SK-N-SH treated with all-trans-retinoic acid at 6 μM for 48 hours (cell line): ENCODE results near the gene PCSK5.
"Not testable (repeated sequence)": the region's sequence is repeated elsewhere in the genome, so short reads cannot be mapped to it uniquely, and the experiment has no call there.

Source experiments
- ATAC-seq: fragments of 200-7000 bp; cut with Tn5 transposase; 3 replicates; pipeline ENCODE4 v1.9.1; 2020; ENCODE audit warnings: mild to moderate bottlenecking, moderate library complexity
- ARNTL ChIP-seq: fragments of 450-650 bp; formaldehyde crosslinking; IDR thresholded peaks from 2 replicates; pipeline ENCODE4 v1.5.0; 2020; ENCODE audit warnings: low read depth, mild to moderate bottlenecking, moderate library complexity, borderline replicate concordance
- BACH2 ChIP-seq: fragments of 250-450 bp; sonication (Bioruptor Pico); IDR thresholded peaks from 2 replicates; pipeline ENCODE4 v1.9.0; 2021; ENCODE audit warnings: mild to moderate bottlenecking, borderline replicate concordance
- CREB5 ChIP-seq: fragments of 250-450 bp; sonication (Bioruptor Pico); IDR thresholded peaks from 2 replicates; pipeline ENCODE4 v1.5.1; 2020; ENCODE audit warnings: low read depth, mild to moderate bottlenecking, moderate library complexity
- CSDC2 ChIP-seq: fragments of 250-450 bp; sonication (Bioruptor Pico); IDR thresholded peaks from 2 replicates; pipeline ENCODE4 v1.5.0; 2020; ENCODE audit warnings: mild to moderate bottlenecking, moderate library complexity
- ESRRG ChIP-seq: fragments of 250-450 bp; sonication (Bioruptor Pico); IDR thresholded peaks from 2 replicates; pipeline ENCODE4 v1.6.1; 2021; ENCODE audit warnings: mild to moderate bottlenecking
- GLIS3 ChIP-seq: fragments of 250-450 bp; sonication (Bioruptor Pico); IDR thresholded peaks from 2 replicates; pipeline ENCODE4 v1.5.0; 2020; ENCODE audit warnings: mild to moderate bottlenecking, moderate library complexity
- ISL1 ChIP-seq: fragments of 250-450 bp; sonication (Bioruptor Pico); IDR thresholded peaks from 2 replicates; pipeline ENCODE4 v2.1.2; 2022; ENCODE audit warnings: mild to moderate bottlenecking, moderate library complexity
- OSR1 ChIP-seq: fragments of 250-450 bp; sonication (Bioruptor Pico); IDR thresholded peaks from 2 replicates; pipeline ENCODE4 v1.8.0; 2022; ENCODE audit warnings: moderate library complexity, mild to moderate bottlenecking, inconsistent platforms
- POU6F1 ChIP-seq: fragments of 250-450 bp; sonication (Bioruptor Pico); IDR thresholded peaks from 2 replicates; pipeline ENCODE4 v1.8.0; 2021; ENCODE audit warnings: low read depth, mild to moderate bottlenecking, moderate library complexity, borderline replicate concordance
- PPARA ChIP-seq: fragments of 250-450 bp; sonication (Bioruptor Pico); IDR thresholded peaks from 2 replicates; pipeline ENCODE4 v1.5.0; 2020; ENCODE audit warnings: mild to moderate bottlenecking, borderline replicate concordance
- SNAI2 ChIP-seq: fragments of 250-450 bp; sonication (Bioruptor Pico); IDR thresholded peaks from 2 replicates; pipeline ENCODE4 v1.5.0; 2020; ENCODE audit warnings: mild to moderate bottlenecking, moderate library complexity
- TCF4 ChIP-seq: fragments of 250-450 bp; sonication (Bioruptor Pico); IDR thresholded peaks from 2 replicates; pipeline ENCODE4 v1.8.0; 2021; ENCODE audit warnings: mild to moderate bottlenecking, moderate library complexity, borderline replicate concordance
- TOX ChIP-seq: fragments of 250-450 bp; sonication (Bioruptor Pico); IDR thresholded peaks from 2 replicates; pipeline ENCODE4 v1.8.0; 2021; ENCODE audit warnings: mild to moderate bottlenecking, moderate library complexity, borderline replicate concordance
- ZC3H10 ChIP-seq: fragments of 250-450 bp; sonication (Bioruptor Pico); IDR thresholded peaks from 2 replicates; pipeline ENCODE4 v1.5.1; 2021; ENCODE audit warnings: mild to moderate bottlenecking, moderate library complexity
- ZFP3 ChIP-seq: fragments of 250-450 bp; sonication (Bioruptor Pico); IDR thresholded peaks from 2 replicates; pipeline ENCODE4 v1.5.0; 2020; ENCODE audit warnings: mild to moderate bottlenecking, moderate library complexity
- ZFP30 ChIP-seq: fragments of 450-650 bp; formaldehyde crosslinking; IDR thresholded peaks from 2 replicates; pipeline ENCODE4 v1.5.0; 2022; ENCODE audit warnings: mild to moderate bottlenecking, moderate library complexity
- ZNF565 ChIP-seq: fragments of 450-650 bp; formaldehyde crosslinking; conservative IDR thresholded peaks from 2 replicates; pipeline ENCODE4 v1.5.0; 2020; ENCODE audit warnings: low read depth, mild to moderate bottlenecking, moderate library complexity
- ZNF70 ChIP-seq: fragments of 450-650 bp; formaldehyde crosslinking; IDR thresholded peaks from 2 replicates; pipeline ENCODE4 v1.5.0; 2020; ENCODE audit warnings: mild to moderate bottlenecking, moderate library complexity
- ZNF8 ChIP-seq: fragments of 450-650 bp; formaldehyde crosslinking; IDR thresholded peaks from 2 replicates; pipeline ENCODE4 v1.5.0; 2020; ENCODE audit warnings: mild to moderate bottlenecking, moderate library complexity
- TF ChIP-seq, protein P1 (sequence below): fragments of 250-450 bp; sonication (Bioruptor Pico); IDR thresholded peaks from 2 replicates; pipeline ENCODE4 v1.8.0; 2020; ENCODE audit warnings: mild to moderate bottlenecking, moderate library complexity, borderline replicate concordance

The PCSK5 gene

GRCh38 chr9:76314321-76314720 lies 423.8 kb downstream of the PCSK5 start:
- TF ChIP-seq OSR1 (CRISPR knock-in tag) = no peak
- no peak for TF ChIP-seq CSDC2 (CRISPR knock-in tag)
- TF ChIP-seq POU6F1 (CRISPR knock-in tag) = no peak
- TF ChIP-seq CREB5 (CRISPR knock-in tag) = no peak
- no peak for TF ChIP-seq ESRRG (CRISPR knock-in tag)
- no peak for TF ChIP-seq ZNF565 (CRISPR knock-in tag)
- TF ChIP-seq TOX (CRISPR knock-in tag) = no peak
- no peak for TF ChIP-seq ZNF70 (CRISPR knock-in tag)
- ATAC-seq = no peak

- TF ChIP-seq ZFP30 (no peak), ISL1 (CRISPR knock-in tag) (no peak), ARNTL (CRISPR knock-in tag) (no peak), ZNF8 (no peak), TCF4 (CRISPR knock-in tag) (no peak), CSDC2 (CRISPR knock-in tag) (no peak), SNAI2 (CRISPR knock-in tag) (no peak), POU6F1 (CRISPR knock-in tag) (no peak), ZNF565 (CRISPR knock-in tag) (no peak), TOX (CRISPR knock-in tag) (no peak), ZNF70 (CRISPR knock-in tag) (no peak), BACH2 (CRISPR knock-in tag) (no peak), ESRRG (CRISPR knock-in tag) (no peak), ZFP3 (CRISPR knock-in tag) (no peak), OSR1 (CRISPR knock-in tag) (no peak), CREB5 (CRISPR knock-in tag) (no peak), ZC3H10 (CRISPR knock-in tag) (no peak)
- TF ChIP-seq, protein P1, sequence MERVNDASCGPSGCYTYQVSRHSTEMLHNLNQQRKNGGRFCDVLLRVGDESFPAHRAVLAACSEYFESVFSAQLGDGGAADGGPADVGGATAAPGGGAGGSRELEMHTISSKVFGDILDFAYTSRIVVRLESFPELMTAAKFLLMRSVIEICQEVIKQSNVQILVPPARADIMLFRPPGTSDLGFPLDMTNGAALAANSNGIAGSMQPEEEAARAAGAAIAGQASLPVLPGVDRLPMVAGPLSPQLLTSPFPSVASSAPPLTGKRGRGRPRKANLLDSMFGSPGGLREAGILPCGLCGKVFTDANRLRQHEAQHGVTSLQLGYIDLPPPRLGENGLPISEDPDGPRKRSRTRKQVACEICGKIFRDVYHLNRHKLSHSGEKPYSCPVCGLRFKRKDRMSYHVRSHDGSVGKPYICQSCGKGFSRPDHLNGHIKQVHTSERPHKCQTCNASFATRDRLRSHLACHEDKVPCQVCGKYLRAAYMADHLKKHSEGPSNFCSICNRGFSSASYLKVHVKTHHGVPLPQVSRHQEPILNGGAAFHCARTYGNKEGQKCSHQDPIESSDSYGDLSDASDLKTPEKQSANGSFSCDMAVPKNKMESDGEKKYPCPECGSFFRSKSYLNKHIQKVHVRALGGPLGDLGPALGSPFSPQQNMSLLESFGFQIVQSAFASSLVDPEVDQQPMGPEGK (CRISPR knock-in tag) = no peak
- no peak for ATAC-seq
Measured at GRCh38 chr9:76316069-76316468, 425.6 kb downstream of the PCSK5 start.

DNA sequence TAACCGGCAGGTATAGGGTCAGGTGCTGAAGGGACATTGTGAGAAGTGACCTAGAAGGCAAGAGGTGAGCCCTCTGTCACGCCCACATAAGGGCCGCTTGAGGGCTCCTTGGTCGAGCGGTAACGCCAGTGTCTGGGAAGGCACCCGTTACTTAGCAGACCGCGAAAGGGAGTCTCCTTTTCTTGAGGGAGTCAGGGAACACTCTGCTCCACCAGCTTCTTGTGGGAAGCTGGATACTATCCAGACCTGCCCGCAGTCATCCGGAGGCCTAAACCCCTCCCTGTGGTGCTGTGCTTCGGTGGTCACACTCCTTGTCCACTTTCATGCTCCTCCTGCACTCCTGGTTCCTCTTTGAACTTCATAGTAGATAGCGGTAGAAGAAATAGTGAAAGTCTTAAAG lies 429.0 kb downstream of the PCSK5 start:
- ATAC-seq = not testable (repeated sequence)

DNA sequence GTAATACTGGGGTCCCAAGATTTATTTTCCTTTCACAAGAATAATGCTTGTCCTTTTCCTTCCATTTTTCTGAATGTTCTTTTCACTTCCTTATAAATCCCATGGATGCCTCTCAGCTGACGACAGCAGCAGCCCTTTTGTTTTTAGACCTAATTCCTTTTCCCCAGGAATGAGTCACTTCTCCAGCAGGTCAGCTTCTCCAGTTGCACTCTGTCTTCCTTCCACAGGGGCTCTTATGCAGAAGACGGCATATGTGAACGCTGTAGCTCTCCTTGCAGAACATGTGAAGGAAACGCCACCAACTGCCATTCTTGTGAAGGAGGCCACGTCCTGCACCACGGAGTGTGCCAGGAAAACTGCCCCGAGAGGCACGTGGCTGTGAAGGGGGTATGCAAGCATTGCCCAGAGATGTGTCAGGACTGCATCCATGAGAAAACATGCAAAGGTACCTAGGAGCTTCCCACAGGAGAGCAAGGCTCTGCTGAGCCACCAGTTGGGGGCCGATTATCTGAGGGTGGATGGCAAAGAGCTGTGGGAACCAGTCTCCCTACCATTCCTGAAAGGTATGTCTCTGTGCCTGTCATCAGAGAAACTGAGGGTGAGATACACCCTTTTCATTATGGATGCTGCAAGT lies 430.8 kb downstream of the PCSK5 start:
- no peak for TF ChIP-seq PPARA (CRISPR knock-in tag)
- no peak for TF ChIP-seq GLIS3 (CRISPR knock-in tag)
- ATAC-seq = peak; percentile 77
